ENCODE measurements around the gene YJEFN3.

YJEFN3 gene

GRCh38 chr19:19489804-19490204, 38.9 kb upstream of the YJEFN3 start:
- Histone ChIP-seq H3K27me3 (ENCODE audit: control insufficient read depth in 1 of 2, insufficient read depth in 2 of 2, low read length in 2 of 2) (no peaks in the 10 kb centered on the region), H3K4me3 (ENCODE audit: low read depth in 1 of 2, low read length in 2 of 2) (no peak overlapping the region), H3K9me3 (ENCODE audit: low read length) (no peaks in the 10 kb centered on the region), H3K4me1 (ENCODE audit: insufficient read depth, low read length) (peaks cover 29% of the 10 kb centered on the region), H3K36me3 (ENCODE audit: insufficient read depth, low read length) (peaks cover 20% of the 10 kb centered on the region), H3K9ac (ENCODE audit: low read length) (no peak overlapping the region), H3K27ac (ENCODE audit: low read depth, low read length) (peak overlapping the region; percentile 60)

GRCh38 chr19:19490214-19490968, 38.3 kb upstream of the YJEFN3 start:
- Histone ChIP-seq H3K9ac (ENCODE audit: low read length) (no peak overlapping the region), H3K9me3 (ENCODE audit: low read length) (no peaks in the 10 kb centered on the region), H3K4me3 (ENCODE audit: low read depth in 1 of 2, low read length in 2 of 2) (no peak overlapping the region), H3K27me3 (ENCODE audit: control insufficient read depth in 1 of 2, insufficient read depth in 2 of 2, low read length in 2 of 2) (no peaks in the 10 kb centered on the region), H3K27ac (ENCODE audit: low read depth, low read length) (peak overlapping the region; percentile 60), H3K4me1 (ENCODE audit: insufficient read depth, low read length) (peaks cover 29% of the 10 kb centered on the region), H3K36me3 (ENCODE audit: insufficient read depth, low read length) (peaks cover 21% of the 10 kb centered on the region)

GRCh38 chr19:19491321-19492025, 37.2 kb upstream of the YJEFN3 start:
- H3K27me3 ChIP-seq (ENCODE audit: control insufficient read depth in 1 of 2, insufficient read depth in 2 of 2, low read length in 2 of 2), result no peaks in the 10 kb centered on the region
- peaks cover 29% of the 10 kb centered on the region for H3K4me1 ChIP-seq (ENCODE audit: insufficient read depth, low read length)
- H3K9ac ChIP-seq (ENCODE audit: low read length), result no peak overlapping the region
- H3K9me3 ChIP-seq (ENCODE audit: low read length), result no peaks in the 10 kb centered on the region
- peaks cover 31% of the 10 kb centered on the region for H3K36me3 ChIP-seq (ENCODE audit: insufficient read depth, low read length)
- H3K27ac ChIP-seq (ENCODE audit: low read depth, low read length), result no peak overlapping the region
- H3K4me3 ChIP-seq (ENCODE audit: low read depth in 1 of 2, low read length in 2 of 2), result no peak overlapping the region

GRCh38 chr19:19492026-19492610, 36.6 kb upstream of the YJEFN3 start:
- Histone ChIP-seq H3K4me1 (ENCODE audit: insufficient read depth, low read length) (peaks cover 29% of the 10 kb centered on the region), H3K9ac (ENCODE audit: low read length) (no peak overlapping the region), H3K4me3 (ENCODE audit: low read depth in 1 of 2, low read length in 2 of 2) (no peak overlapping the region), H3K27ac (ENCODE audit: low read depth, low read length) (no peak overlapping the region), H3K9me3 (ENCODE audit: low read length) (no peaks in the 10 kb centered on the region), H3K36me3 (ENCODE audit: insufficient read depth, low read length) (peaks cover 36% of the 10 kb centered on the region), H3K27me3 (ENCODE audit: control insufficient read depth in 1 of 2, insufficient read depth in 2 of 2, low read length in 2 of 2) (no peaks in the 10 kb centered on the region)

GRCh38 chr19:19493841-19494546, 34.7 kb upstream of the YJEFN3 start:
- H3K27ac ChIP-seq (ENCODE audit: low read depth, low read length), result no peak overlapping the region
- H3K9ac ChIP-seq (ENCODE audit: low read length), result no peak overlapping the region
- H3K4me3 ChIP-seq (ENCODE audit: low read depth in 1 of 2, low read length in 2 of 2), result no peak overlapping the region
- no peaks in the 10 kb centered on the region for H3K9me3 ChIP-seq (ENCODE audit: low read length)
- no peaks in the 10 kb centered on the region for H3K27me3 ChIP-seq (ENCODE audit: control insufficient read depth in 1 of 2, insufficient read depth in 2 of 2, low read length in 2 of 2)
- H3K36me3 ChIP-seq (ENCODE audit: insufficient read depth, low read length), result peaks cover 41% of the 10 kb centered on the region
- H3K4me1 ChIP-seq (ENCODE audit: insufficient read depth, low read length), result peaks cover 17% of the 10 kb centered on the region

GRCh38 chr19:19495614-19496603, 32.8 kb upstream of the YJEFN3 start:
- no peak overlapping the region for H3K4me3 ChIP-seq (ENCODE audit: low read depth in 1 of 2, low read length in 2 of 2)
- no peaks in the 10 kb centered on the region for H3K9me3 ChIP-seq (ENCODE audit: low read length)
- no peak overlapping the region for H3K9ac ChIP-seq (ENCODE audit: low read length)
- H3K27ac ChIP-seq (ENCODE audit: low read depth, low read length), result no peak overlapping the region
- H3K27me3 ChIP-seq (ENCODE audit: control insufficient read depth in 1 of 2, insufficient read depth in 2 of 2, low read length in 2 of 2), result no peaks in the 10 kb centered on the region
- H3K36me3 ChIP-seq (ENCODE audit: insufficient read depth, low read length), result peaks cover 45% of the 10 kb centered on the region
- H3K4me1 ChIP-seq (ENCODE audit: insufficient read depth, low read length), result no peaks in the 10 kb centered on the region

GRCh38 chr19:19498255-19498991, 30.3 kb upstream of the YJEFN3 start:
- no peak overlapping the region for H3K9ac ChIP-seq (ENCODE audit: low read length)
- no peak overlapping the region for H3K4me3 ChIP-seq (ENCODE audit: low read depth in 1 of 2, low read length in 2 of 2)
- H3K36me3 ChIP-seq (ENCODE audit: insufficient read depth, low read length), result peaks cover 59% of the 10 kb centered on the region

GRCh38 chr19:19499272-19499995, 29.3 kb upstream of the YJEFN3 start:
- Histone ChIP-seq H3K27me3 (ENCODE audit: control insufficient read depth in 1 of 2, insufficient read depth in 2 of 2, low read length in 2 of 2) (no peaks in the 10 kb centered on the region), H3K36me3 (ENCODE audit: insufficient read depth, low read length) (peaks cover 60% of the 10 kb centered on the region), H3K27ac (ENCODE audit: low read depth, low read length) (no peak overlapping the region), H3K4me3 (ENCODE audit: low read depth in 1 of 2, low read length in 2 of 2) (no peak overlapping the region), H3K9ac (ENCODE audit: low read length) (no peak overlapping the region), H3K9me3 (ENCODE audit: low read length) (no peaks in the 10 kb centered on the region), H3K4me1 (ENCODE audit: insufficient read depth, low read length) (no peaks in the 10 kb centered on the region)

More at GRCh38 chr19:19498255-19498991, 30.3 kb upstream of the YJEFN3 start:
- Histone ChIP-seq H3K27ac (ENCODE audit: low read depth, low read length) (no peak overlapping the region), H3K27me3 (ENCODE audit: control insufficient read depth in 1 of 2, insufficient read depth in 2 of 2, low read length in 2 of 2) (no peaks in the 10 kb centered on the region), H3K4me1 (ENCODE audit: insufficient read depth, low read length) (no peaks in the 10 kb centered on the region), H3K9me3 (ENCODE audit: low read length) (no peaks in the 10 kb centered on the region)

GRCh38 chr19:19500975-19501644, 27.6 kb upstream of the YJEFN3 start:
- H3K36me3 ChIP-seq (ENCODE audit: insufficient read depth, low read length), result peaks cover 62% of the 10 kb centered on the region
- no peaks in the 10 kb centered on the region for H3K9me3 ChIP-seq (ENCODE audit: low read length)
- H3K27ac ChIP-seq (ENCODE audit: low read depth, low read length), result no peak overlapping the region
- H3K4me1 ChIP-seq (ENCODE audit: insufficient read depth, low read length), result no peaks in the 10 kb centered on the region
- H3K4me3 ChIP-seq (ENCODE audit: low read depth in 1 of 2, low read length in 2 of 2), result no peak overlapping the region
- no peaks in the 10 kb centered on the region for H3K27me3 ChIP-seq (ENCODE audit: control insufficient read depth in 1 of 2, insufficient read depth in 2 of 2, low read length in 2 of 2)
- no peak overlapping the region for H3K9ac ChIP-seq (ENCODE audit: low read length)

All from muscle layer of colon (tissue), 2 donors.